AG09309 (cell line): ENCODE measurements around the gene NCOR1.
"Not testable (repeated sequence)": the region's sequence is repeated elsewhere in the genome, so short reads cannot be mapped to it uniquely, and the experiment has no call there.

Source experiments
- DNase-seq: peaks from one replicate; pipeline ENCODE4 v3.0.0-alpha.2; 2010; ENCODE audit warnings: low read depth
- H3K4me3 ChIP-seq: 2 replicates; pipeline ENCODE4 v1.5.1; 2011; ENCODE audit warnings: mild to moderate bottlenecking, low read depth, low read length, moderate library complexity; ENCODE audit not compliant: control insufficient read depth
- TF ChIP-seq, protein P1 (sequence below): IDR thresholded peaks from 2 replicates; pipeline ENCODE4 v1.5.1; 2011; ENCODE audit warnings: mild to moderate bottlenecking, low read depth, low read length, inconsistent platforms; ENCODE audit not compliant: insufficient read depth, control insufficient read depth; ENCODE audit errors: missing control alignments

The NCOR1 gene

DNA sequence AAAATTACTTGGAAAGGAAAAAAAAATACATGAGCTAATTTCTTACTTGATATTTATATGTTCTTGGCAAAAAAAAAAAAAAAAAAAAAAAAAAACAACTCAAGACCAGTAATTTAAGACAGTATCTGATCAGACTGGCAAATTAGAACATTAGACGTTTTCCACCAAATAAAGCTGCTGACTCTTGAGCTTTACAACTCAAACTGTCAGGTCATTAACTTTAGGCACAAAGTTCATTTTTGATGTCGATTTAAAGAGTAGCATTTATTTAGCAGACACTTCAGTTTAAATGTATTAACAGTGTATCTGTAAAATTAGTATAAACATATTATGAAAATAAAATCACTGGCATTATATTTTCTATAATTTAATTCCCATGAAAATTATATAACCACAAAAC lies 66.7 kb downstream of the NCOR1 start:
- no peak overlapping the region for H3K4me3 ChIP-seq
- DNase-seq = no peak
- TF ChIP-seq, protein P1, sequence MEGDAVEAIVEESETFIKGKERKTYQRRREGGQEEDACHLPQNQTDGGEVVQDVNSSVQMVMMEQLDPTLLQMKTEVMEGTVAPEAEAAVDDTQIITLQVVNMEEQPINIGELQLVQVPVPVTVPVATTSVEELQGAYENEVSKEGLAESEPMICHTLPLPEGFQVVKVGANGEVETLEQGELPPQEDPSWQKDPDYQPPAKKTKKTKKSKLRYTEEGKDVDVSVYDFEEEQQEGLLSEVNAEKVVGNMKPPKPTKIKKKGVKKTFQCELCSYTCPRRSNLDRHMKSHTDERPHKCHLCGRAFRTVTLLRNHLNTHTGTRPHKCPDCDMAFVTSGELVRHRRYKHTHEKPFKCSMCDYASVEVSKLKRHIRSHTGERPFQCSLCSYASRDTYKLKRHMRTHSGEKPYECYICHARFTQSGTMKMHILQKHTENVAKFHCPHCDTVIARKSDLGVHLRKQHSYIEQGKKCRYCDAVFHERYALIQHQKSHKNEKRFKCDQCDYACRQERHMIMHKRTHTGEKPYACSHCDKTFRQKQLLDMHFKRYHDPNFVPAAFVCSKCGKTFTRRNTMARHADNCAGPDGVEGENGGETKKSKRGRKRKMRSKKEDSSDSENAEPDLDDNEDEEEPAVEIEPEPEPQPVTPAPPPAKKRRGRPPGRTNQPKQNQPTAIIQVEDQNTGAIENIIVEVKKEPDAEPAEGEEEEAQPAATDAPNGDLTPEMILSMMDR = no peak

DNA sequence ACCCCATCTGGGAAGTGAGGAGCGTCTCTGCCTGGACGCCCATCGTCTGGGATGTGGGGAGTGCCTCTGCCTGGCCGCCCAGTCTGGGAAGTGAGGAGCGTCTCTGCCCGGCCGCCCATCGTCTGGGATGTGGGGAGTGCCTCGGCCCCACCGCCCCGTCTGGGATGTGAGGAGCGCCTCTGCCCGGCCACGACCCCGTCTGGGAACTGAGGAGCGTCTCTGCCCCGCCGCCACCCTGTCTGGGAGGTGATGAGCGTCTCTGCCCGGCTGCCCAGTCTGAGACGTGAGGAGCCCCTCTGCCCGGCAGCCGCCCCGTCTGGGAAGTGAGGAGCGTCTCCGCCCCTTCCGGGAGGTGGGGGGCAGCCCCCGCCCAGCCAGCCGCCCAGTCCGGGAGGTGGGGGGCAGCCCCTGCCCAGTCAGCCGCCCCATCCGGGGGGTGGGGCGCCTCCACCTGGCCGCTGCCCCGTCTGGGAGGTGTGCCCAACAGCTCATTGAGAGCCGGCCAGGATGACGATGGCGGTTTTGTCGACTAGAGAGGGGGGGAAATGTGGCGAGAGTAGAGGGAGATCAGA lies 69.9 kb downstream of the NCOR1 start:
- not testable (repeated sequence) for DNase-seq, H3K4me3 ChIP-seq

DNA sequence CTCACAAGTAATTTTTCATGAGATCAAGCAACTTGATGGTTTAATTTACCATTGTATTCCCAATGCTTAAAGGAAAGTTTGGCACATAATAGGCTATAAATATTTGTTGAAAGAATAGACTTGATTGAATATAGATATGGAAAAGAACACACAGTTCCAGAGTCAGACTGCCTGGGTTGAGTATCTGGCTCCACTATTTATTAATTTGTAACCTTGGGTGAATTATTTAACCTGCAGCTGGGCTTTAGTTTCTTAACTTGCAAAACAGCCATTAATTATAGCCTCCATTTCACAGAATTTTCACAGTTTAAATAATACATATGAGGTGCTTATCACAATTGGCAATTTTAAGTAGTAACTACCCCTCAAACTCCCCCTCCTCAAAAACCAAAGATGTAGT lies 73.6 kb downstream of the NCOR1 start:
- TF ChIP-seq, protein P1 = no peak
- DNase-seq = no peak
- H3K4me3 ChIP-seq = no peak overlapping the region

DNA sequence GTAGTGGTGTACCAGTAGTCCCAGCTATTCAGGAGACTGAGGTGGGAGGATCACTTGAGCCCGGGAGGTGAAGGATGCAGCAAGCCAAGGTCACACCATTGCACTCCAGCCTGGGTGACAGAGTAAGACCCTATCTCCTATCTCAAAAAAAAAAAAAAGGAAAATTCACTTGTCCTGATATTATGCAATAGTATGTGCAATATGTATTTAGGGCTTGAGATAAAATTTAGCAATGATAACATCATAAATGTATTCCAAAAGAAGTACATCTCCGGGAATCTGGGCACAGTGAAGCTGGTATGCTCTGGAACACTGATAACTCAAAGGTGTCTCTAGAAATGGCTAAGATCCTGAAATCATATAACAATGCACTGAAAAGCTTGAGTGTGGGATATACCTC lies 74.5 kb downstream of the NCOR1 start:
- no peak overlapping the region for H3K4me3 ChIP-seq
- no peak for DNase-seq
- TF ChIP-seq, protein P1 = no peak

DNA sequence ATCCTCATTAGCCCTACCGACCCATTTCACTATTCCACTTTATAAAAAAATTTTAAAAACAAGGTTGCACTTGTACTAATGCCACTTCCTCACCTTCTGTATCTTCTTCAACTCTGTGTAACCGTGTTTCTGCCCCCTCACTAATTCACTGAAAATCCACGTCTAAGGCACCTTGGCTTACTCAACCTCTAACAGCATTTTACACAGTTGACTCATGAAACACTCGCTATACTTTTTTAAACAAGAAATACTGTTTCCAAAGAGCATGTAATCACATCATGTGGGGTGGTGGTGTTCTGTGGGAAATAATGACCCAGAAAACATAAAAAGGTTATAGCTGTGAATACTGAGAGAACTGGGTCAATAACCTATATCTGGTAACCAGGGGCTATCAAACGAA lies 79.9 kb downstream of the NCOR1 start:
- TF ChIP-seq, protein P1 = no peak

DNA sequence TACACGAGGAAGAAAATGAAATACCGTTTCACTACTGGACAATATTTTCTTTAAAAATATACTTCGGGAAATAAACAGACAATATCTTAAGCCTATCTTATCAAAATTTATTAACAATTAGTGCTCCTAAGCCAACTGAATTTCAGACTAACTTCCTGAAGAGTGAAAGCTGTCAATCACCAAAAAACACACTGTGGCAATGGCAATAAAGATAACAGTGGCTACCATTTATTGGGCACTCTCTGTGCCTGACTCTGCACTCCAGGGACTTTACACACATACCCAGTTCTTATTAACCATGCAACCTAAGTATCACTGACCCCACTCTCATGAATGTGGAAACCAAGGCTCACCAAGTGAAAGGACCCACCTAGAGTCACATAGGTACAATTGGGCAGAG lies 83.7 kb downstream of the NCOR1 start:
- DNase-seq = no peak
- TF ChIP-seq, protein P1 = no peak

More for the DNA sequence above, 79.9 kb downstream of the NCOR1 start:
- H3K4me3 ChIP-seq = no peak overlapping the region
- DNase-seq = no peak

DNA sequence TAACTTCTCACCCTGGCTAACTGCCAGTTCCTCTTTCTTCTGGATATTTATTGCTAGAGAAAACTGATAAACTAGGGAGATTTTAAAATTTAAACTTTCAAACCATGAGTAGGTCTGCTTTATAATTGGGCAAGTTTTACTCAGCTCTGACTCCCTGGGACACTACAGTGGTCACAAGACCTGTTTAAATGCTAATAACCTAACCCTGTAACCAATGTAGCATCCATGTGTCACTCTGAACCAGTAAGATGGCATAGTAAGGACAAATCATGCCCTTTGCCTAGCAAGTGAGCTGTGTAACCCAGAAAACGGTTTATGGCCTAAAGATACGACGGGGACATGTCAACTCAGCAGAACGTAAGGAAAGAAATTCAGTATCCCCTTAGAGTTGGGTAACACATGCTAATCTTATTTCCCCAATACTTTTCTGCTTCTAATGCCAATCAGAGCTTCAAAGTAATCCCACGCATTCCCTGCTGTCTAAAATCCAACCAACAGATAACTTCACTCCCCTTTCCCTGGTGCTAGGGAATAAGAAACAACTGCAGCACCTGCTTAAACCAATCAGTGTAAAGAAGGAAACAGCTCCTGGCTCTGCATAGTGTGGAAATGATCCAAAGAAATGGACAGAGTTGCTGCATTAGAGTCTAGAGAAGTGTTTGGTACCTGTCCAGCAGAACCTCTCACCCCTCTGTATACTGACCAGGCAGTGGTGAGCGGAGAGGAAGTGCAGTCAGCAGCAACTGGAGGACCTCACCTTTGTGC lies 85.7 kb downstream of the NCOR1 start:
- DNase-seq = no peak
- no peak overlapping the region for H3K4me3 ChIP-seq
- TF ChIP-seq, protein P1 = no peak

More for the DNA sequence above, 83.7 kb downstream of the NCOR1 start:
- no peak overlapping the region for H3K4me3 ChIP-seq
